Mucosa of gallbladder (tissue), 1 donor: ENCODE data around the gene TMEM176B. TPM values are rescaled to one million over a fixed set of nuclear protein-coding genes. Genes with fewer than 3 reads are reported as not detected.

Experiments used
- DNase-seq: peaks from one replicate; pipeline ENCODE4 v3.0.0-alpha.2; 2020; ENCODE audit warnings: low spot score
- total RNA-seq: library from RNA; stranded (reverse); gene quantifications from one replicate; pipeline ENCODE4 v1.2.1, GENCODE V29; 2021
- donor health status: DM: no; HTN: no; CAD: no.

TMEM176B gene
- 304 TPM for total RNA-seq

DNA sequence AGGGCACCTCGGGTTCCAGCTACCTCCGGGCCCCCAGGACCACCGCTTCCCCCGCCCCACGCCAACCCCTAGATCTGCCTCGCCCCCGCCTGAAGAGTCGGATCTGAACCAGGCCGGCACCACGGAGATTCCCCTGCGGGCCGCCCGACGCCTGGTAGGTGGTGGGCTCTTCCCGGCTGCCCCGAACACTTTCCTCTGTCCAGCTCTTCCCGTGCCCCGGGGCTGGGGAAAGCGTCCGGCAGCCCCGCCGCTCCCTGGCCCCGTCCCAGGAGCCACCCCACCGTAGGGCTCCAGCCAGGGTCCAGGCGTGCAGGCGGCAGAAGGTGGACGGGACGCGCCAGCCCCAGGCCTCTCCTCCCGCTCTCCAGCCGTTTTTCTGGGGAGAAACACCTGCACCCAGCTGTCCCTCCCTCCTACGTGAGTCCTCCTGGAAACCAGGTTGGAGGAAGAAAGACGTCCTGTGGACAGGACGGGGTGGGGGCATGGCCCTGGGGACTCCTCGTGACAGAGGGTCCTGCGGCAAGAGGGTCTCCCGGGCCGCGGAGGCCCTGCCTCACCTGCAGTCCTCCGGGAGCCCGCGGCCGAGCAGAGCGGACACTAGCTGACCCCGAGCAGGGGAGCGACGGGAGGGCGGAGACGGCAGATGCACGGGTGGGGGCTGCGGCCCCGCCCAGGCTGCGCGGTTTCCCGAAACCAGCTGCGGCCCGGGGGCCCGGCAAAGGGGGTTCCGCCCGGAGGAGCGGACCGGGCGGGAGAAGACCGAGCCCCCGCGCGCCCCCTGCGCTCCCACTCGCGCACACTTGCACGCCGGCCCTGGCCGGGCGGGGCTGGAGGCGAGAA lies at the start of gene TMEM176B:
Gene TMEM176B, minus strand, starts transcription at position 624 of the 840 bp plus-strand sequence. CDS start 3,795 bp downstream, outside the sequence.
- DNase-seq = peak; percentile 65

DNA sequence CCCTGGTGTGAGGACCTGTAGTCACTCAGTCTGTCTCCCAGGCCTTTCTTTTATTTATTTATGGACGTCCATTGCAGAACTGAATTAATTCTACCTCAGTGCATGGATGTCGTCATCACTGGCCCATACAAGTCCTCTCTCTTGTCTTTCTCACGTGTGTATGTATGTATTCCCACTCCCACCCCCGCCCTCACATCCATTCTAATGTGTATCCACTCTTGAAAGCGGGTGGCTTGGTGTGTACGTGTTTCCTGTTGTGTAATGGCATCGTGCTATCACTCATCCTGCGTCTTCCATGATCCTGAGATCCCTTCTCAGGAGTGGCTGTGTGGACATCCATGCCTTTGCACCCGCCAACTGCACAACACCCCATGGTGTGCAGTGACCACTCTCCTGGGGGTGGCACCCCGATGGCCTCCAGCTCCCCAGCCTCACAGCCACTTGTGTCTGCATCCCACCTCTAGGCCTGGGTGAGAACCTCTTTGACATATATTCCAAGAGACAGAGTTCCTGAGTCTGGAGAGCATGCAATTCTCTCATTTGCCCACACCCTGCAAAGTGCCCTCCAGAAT lies 49.1 kb upstream of the TMEM176B start:
- DNase-seq = no peak

DNA sequence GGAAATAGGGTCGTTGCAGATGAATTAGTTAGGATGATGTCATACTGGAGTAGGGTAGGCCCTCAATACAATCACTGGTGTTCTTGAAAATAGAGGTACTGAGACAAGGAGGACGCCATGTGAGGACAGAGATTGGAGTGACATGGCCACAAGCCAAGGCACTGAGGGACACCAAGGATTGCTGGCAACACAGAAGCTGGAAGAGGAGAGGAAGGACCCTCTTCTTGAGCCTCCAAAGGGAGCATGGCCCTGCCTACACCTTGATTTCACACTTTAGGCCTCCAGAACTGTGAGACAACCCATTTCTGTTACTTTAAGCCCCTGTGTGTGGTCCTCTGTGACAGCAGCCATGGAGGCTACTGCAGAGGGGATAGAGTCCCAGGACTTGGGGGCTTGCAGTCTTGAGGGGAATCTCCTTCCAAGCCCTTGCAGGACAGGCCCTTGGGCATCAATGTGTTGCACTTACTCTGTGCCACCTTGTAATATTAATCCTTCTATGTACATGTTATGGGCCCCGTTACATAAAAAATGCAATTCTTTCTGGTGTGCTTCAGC lies 48.5 kb upstream of the TMEM176B start:
- no peak for DNase-seq

DNA sequence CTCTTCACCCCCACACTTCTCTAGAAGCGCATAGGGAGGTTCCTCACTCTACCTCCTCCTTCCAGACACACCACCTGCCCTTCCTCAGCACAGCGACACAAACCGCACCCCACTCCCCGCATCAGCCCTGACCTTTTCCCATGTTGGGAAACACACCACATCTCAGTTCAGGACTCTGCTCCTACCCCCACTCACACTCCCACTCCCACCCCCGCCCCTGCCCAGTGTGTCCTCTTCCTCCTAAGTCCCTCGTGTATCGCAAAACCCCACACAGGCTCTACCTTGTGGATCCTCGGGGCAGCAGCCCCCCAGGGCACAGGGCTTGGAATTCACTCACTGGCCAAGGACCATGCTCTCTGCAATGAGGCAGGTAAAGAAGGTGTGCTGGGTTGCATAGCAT lies 47.9 kb upstream of the TMEM176B start:
- no peak for DNase-seq

DNA sequence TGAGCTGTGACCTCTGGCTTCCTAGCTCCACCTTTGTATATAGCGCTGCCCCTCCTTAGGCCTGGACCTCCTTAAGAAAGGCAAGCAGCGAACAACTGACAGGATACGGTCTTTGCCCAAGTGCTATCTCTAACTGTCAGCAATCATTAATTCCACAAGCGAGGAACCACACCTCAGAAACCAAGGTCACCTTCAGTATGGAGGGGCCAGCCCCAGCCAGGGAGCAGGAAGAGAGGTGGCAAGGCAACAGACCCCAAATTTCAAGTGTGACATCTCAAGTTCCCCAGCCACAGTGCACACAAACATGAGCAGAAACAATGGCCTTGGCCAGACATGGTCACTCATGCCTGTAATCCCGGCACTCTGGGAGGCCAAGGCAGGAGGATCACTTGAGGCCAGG lies 47.4 kb upstream of the TMEM176B start:
- DNase-seq = no peak

DNA sequence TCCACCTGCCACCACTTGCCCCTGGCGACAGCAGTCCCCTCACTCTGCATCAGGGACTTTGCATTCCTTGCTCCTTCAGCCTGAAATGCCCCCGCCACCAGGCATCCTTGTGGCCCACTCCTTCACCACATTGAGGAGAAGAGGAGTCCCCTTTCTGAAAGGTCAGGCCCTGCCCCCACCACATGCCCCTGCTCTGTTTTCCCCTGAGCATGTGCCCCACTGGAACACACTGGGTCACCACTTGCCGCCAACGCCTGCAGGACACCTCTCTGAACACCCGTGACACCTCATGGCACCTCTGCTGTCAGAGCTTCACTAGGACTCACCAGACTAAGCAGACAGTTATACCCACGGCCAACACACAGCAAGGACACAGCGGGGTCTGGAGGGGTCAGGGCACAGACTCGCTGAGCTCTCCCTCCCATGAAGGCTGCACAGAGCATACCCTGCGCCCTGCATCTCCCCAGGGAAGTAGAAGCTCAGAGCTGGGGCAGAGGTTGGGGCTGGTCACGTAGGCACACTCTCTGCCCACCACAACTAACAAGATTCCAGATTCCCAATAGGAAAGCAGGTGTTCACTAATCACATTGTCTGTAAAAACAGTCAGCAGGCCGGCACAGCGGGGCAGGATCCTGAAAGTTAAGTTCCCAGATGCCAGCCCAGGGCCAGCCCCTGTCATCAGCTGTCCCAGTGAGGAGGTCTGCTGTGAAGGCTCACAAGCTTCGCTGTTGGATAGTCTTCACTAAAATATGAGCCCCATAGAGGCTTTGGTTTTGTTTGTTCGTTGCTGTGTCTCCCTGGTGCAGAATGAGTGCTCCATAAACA lies 46.3 kb upstream of the TMEM176B start:
- DNase-seq = no peak

DNA sequence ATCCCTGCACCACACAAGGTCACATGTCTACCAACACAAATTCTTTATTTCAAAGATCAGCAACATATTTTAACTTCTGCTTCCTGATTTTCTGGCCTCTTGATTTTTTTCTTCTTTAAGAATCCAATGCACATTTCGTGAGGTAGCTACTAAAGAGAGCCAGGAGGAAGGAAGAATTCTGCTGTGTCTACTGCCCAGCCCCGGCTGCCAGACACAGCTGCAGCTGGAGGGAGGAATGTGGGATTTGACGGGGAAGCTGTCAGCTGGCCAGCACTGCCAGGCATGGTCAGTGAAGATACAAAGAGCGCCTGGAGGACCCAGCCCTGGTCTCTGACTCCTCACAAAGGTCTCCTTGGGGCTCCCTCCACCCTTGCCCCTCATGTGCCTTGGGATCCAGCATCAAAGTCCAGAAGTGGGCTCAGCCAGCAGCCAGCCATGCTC lies 45.3 kb upstream of the TMEM176B start:
- DNase-seq = peak; percentile 58

DNA sequence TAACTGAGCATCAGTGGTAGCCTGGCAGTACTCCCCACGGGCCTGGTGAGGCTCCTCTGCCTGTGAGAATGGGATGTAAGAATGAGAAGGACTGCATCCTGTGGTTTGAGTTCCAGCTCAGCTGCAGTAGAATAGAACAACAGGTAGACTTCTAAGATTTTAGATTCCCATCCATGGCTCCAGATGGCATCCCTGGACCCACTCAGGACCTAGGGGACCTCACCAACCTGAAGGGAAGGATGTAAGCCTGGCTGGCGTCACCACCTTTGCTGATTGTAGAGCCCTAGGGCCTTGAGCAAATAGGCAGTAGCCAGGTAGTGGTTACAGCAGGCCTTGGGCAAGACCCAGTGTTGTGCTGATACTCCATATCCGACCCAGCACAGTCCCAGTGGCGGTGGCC lies 42.6 kb upstream of the TMEM176B start:
- DNase-seq = no peak

DNA sequence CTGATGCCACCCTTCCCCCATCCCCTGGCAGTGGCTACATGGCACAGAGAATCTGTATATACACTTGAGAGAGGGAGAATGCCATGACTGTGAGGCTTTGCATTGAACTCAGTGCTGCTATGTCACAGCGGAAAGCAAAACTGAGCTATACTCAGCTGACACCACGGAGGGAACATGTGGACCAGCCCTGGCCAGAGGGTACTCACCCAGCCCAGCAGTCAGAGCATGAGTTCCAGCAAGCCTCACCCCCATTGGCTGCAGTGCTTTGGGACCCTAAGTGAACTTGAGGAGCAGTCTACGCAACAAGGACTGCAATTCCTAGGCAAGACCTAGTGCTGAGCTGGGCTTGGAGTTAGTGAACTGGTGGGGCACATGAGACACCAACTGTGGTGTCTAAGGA lies 41.9 kb upstream of the TMEM176B start:
- no peak for DNase-seq

DNA sequence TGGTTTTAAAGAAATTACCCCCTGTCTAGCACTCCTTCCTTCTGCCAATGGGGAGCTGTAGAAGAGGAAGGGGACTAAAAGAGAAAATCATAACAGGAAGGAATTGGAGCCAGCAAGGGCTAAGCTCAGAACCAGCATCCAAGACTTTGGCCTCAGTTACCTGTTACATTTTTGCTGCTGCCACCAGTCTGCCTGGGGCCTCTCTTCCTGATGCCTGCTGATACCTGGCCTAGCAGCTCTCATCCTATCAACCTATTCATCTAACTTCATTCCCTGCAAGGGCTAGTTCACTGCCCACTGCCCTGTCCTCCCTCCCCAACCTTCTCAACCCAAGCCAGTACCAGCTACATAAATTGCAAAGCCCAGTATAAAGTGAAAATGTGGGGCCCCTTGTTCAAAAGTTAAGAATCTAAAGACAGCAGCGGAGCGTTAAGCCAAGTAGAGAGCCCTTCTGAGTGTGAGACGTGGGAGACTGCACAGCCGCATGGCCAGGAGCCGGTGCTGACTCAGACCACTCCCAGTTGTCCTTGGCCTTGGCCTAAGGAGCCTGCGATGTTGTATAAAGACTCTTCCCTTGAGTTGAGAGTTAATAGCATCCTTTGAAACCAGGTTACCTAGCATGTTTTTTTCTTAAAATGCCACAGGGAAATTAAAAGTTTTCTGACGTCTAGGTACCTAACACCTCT lies 38.9 kb upstream of the TMEM176B start:
- DNase-seq = no peak

DNA sequence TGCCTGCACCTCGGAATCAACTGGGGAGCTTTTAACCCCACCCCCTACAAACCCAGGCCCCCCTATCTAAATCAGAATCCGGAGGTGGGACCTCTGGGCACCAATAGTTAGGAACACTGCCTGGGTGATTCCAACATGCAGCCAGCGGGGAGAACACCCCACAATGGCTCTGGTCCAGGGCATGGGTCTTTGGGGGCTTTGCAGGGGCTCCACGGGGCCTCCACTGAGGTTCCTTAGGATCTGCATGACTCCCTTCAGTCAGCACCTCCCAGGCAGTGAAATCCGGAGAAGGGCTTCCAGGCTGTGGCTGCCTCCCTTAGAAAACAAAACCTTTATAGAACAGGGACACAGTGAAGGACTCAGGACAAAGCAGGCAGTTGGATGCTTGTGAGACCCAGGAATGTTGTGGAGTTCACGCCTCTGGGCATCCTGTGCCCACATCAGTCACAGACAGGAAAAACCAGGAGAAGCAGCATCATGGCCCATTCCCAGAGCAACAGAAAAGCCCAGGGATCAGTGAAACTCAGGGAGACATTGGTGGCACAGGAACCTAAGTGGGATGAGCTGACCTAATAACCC lies 35.6 kb upstream of the TMEM176B start:
- DNase-seq = no peak

DNA sequence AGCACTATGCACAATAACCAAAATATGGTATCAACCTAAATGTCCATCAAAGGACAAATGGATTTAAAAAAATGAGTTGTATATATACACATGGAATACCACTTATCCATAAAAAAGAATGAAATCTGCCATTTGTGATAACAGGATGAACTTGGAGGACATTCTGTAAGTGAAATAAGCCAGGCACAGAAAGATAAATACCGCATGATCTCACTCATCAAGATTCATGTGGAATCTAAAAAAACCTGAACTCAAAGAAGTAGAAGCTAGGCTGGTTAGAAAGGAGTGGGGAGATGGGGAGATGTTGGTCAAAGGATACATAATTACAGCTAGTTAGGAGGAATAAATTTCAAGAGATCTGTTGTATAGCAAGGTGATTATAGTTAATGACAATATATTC lies 34.9 kb upstream of the TMEM176B start:
- no peak for DNase-seq

DNA sequence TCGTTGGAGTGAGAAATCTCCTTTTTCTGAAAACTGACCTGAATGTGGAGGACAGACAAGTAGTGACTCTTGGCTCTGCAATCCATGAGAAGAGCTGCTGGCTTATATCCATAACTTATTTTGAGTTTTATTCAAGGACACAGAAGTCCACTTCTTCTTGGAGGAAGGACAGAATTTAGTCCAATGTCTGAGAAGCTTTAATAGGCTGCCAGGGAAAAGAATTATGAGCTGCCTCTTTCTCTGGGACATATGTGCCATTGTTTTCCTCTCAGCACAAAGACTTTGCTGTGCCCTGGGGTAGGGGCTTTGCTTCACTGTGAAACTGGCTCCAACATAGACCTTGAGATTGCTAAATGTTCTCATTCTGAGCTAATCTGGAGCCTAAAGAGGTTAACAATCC lies 31.7 kb upstream of the TMEM176B start:
- DNase-seq = no peak

DNA sequence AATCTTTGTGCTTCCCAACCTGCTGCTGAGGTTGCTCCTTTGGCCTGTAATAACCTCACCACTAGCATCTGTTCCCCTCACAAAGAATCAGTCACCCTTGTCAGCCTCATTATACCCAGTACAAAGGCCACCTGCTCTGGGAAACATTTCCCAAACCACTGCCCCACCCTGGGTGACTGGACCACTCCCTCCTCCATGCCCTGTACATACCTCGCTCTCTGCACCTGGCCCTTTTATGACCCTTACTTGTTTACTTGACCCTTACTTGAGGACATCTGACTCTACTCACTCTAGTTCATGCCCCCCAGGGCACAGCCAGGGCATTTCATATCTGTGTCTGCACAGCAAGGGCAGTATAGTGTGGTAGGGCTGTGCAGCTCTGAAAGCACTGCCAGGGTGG lies 30.8 kb upstream of the TMEM176B start:
- DNase-seq = no peak

DNA sequence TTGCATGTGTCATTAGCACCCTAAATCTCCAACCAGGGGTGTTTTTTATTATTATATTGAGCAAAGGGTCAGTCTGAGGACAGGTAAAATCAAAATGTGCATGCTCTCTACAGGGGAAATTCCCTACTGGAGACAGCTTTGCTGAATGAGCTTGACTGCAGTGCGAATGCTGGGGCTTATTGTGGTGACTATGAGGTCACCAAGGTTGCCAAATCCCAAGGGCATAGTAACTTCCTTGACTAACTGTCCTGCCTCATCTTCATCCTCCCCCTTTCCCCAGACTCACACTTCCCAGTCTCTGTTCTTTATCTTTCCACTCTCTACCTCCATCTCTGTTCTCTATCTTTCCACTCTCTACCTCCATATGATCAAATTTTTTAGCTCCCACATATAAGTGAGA lies 29.3 kb upstream of the TMEM176B start:
- DNase-seq = no peak

DNA sequence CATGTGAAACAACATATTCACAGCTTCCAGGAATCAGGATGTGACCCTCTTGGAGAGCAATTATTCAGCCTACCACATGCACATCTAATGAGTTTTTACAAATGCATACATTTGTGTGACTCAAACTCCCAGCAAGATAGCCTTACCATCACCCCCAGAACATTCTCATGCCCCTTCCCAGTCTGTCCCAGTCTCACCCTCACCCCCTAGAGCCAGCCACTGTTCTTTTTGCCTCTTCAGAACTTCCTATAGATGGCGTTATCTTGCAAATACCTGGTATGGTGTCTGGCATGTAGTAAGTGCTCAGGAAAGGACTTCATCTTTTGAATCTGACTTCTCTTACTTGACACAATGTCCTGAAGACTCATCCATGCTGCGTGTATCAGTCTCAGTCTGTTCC lies 28.2 kb upstream of the TMEM176B start:
- DNase-seq = no peak

DNA sequence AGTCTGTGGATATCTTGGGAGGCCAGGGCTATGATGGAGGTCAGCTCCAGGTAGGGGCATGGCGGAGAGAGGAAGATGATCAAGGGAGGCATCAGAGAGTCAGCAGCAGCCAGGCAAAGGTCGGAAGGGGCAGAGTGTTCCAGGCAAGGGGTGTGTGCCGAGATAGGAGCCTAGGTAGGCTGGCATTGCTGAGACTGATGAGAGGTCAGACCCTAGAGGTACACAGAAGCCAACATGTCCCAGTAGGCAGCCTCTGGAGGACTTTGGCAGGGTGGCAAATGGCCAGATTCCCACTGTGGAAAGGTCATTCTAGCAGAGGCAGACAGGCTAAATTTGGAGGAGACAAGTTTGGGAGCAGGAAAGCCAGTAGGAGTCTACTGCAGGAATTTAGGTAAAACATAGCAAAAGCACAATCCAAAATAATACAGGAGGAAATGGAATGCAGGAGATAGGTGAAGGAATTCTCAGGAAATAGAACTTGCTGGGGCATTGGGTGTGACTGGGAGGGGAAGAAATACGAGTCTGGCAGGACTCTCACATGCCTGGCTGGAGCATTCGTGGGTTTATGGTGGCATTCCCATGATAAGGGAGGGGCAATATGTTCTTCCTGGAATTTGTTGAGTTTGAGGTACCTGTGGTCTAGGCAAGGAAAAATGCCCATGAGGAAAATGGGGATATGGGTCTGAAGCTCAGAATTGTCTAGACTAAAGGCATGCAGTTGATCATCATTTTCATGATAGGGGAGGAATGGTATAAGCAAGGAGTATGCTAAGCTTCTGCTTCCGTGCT lies 26.1 kb upstream of the TMEM176B start:
- DNase-seq = no peak

DNA sequence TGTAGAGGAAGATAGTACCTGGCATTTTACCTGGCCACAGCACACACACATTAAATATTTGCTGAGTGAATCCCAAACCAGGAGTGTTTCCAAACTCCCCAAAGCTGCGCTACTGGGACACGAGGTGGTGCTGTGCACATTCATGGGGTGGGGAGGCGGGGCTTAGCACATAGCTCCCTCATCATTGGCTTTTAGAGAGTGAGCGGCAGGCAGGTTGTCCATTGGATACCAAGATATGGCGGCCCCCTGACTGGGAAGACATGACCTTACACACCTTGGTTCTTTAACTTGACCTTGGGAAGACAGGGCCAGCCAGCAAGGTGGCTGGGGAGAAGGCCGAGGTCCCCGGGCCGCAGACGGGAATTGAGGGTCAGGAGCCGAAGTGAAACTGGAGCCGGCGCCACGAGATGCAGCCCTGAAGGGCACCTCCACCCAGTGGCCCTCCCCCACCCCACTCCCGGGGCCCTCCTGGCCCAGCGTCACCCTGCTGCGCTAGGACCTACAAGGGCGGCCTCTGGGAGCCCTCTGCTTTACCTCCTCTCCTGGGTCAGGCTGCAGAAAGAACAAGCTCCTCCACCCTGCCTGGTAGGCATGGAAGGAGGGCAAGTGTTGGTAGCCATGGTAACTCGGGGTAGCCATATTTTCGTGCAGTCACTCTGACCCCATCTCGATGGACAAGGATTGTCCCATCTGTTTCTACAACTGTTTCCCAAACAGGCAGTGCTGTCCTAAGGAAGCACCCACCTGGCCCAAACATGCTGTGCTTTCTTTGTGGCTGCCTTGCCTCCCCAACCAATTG lies 24.4 kb upstream of the TMEM176B start:
- no peak for DNase-seq

DNA sequence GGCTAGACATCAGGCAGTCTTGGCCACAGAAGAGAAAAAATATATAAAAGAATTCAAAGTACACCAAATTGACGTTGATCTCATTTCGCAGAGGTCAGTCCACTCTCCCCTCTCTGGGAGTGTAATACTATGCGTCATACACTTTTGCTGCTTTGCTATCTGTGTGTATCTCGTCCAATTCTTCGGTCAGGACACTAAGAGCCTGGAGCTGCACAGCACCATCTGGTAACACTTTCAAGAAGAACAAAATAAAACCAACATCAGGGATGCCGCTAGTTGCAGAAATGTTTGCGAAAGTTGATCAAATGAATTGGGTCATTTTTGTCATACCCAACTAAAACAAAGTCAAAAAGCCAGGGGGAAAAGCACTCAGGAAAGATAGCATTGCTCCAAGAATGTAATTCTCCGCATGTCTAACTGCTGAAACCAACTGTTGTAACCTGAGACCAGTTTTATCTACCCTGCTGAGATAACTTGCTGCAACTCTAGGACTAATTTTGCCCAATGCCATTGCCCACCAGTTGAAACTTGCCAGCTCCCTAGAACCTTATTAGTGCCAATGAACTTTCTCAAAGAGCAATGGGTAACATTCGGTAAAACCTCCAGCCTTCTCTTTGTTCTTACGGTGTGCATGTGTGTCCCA lies 23.4 kb upstream of the TMEM176B start:
- no peak for DNase-seq
